ENCODE data around the gene TSPO2.
"Not testable (repeated sequence)": the region's sequence is repeated elsewhere in the genome, so short reads cannot be mapped to it uniquely, and the experiment has no call there.

Gene TSPO2

GRCh38 chr6:41008011-41008410 lies 34.3 kb upstream of the TSPO2 start:
- no peak for ATAC-seq
- TF ChIP-seq TCF4 (CRISPR knock-in tag; IDR thresholded peaks at IDR 0.05; ENCODE audit: borderline replicate concordance) = no peak
- no peak for TF ChIP-seq ZC3H10 (CRISPR knock-in tag; IDR thresholded peaks at IDR 0.05)
- no peak for TF ChIP-seq ESRRG (CRISPR knock-in tag; IDR thresholded peaks at IDR 0.05)
- TF ChIP-seq ZFP3 (CRISPR knock-in tag; IDR thresholded peaks at IDR 0.05) = no peak

- ATAC-seq = no peak
- TF ChIP-seq ISL1 (CRISPR knock-in tag; IDR thresholded peaks at IDR 0.05) = no peak
- TF ChIP-seq ESRRG (CRISPR knock-in tag; IDR thresholded peaks at IDR 0.05) = no peak
- TF ChIP-seq ZNF8 (CRISPR knock-in tag; IDR thresholded peaks at IDR 0.05) = no peak
- TF ChIP-seq ZFP3 (CRISPR knock-in tag; IDR thresholded peaks at IDR 0.05) = no peak
- no peak for TF ChIP-seq TSHZ2 (CRISPR knock-in tag; IDR thresholded peaks at IDR 0.05)
- TF ChIP-seq ARNTL (CRISPR knock-in tag; IDR thresholded peaks at IDR 0.05; ENCODE audit: borderline replicate concordance, low read depth) = no peak
- no peak for TF ChIP-seq ZFP30 (CRISPR knock-in tag; IDR thresholded peaks at IDR 0.05)
These were observed 32.6 kb upstream of the TSPO2 start for GRCh38 chr6:41009669-41010068.

- no peak for TF ChIP-seq SNAI2 (CRISPR knock-in tag; IDR thresholded peaks at IDR 0.05)
- TF ChIP-seq RARB (CRISPR knock-in tag; IDR thresholded peaks at IDR 0.05) = no peak
- TF ChIP-seq BACH2 (CRISPR knock-in tag; IDR thresholded peaks at IDR 0.05; ENCODE audit: borderline replicate concordance) = no peak
- no peak for TF ChIP-seq ZFP3 (CRISPR knock-in tag; IDR thresholded peaks at IDR 0.05)
- no peak for TF ChIP-seq TCF4 (CRISPR knock-in tag; IDR thresholded peaks at IDR 0.05; ENCODE audit: borderline replicate concordance)
- no peak for TF ChIP-seq CSDC2 (CRISPR knock-in tag; IDR thresholded peaks at IDR 0.05)
- TF ChIP-seq ARNTL (CRISPR knock-in tag; IDR thresholded peaks at IDR 0.05; ENCODE audit: borderline replicate concordance, low read depth) = no peak
- TF ChIP-seq ZNF70 (CRISPR knock-in tag; IDR thresholded peaks at IDR 0.05) = no peak
- no peak for TF ChIP-seq OSR1 (CRISPR knock-in tag; IDR thresholded peaks at IDR 0.05)
- TF ChIP-seq ZFP30 (CRISPR knock-in tag; IDR thresholded peaks at IDR 0.05) = no peak
- no peak for TF ChIP-seq ESRRG (CRISPR knock-in tag; IDR thresholded peaks at IDR 0.05)
- no peak for TF ChIP-seq ISL1 (CRISPR knock-in tag; IDR thresholded peaks at IDR 0.05)
- ATAC-seq = no peak
These were observed 30.6 kb upstream of the TSPO2 start for GRCh38 chr6:41011673-41012072.

GRCh38 chr6:41013466-41014153 lies 28.7 kb upstream of the TSPO2 start:
- TF ChIP-seq ZC3H10 (CRISPR knock-in tag; IDR thresholded peaks at IDR 0.05) = no peak
- TF ChIP-seq BACH2 (CRISPR knock-in tag; IDR thresholded peaks at IDR 0.05; ENCODE audit: borderline replicate concordance) = no peak
- ATAC-seq = no peak

GRCh38 chr6:41014780-41015179 lies 27.5 kb upstream of the TSPO2 start:
- ATAC-seq = no peak
- TF ChIP-seq ESRRG (CRISPR knock-in tag; IDR thresholded peaks at IDR 0.05) (no peak), CSRNP3 (CRISPR knock-in tag; IDR thresholded peaks at IDR 0.05) (no peak), ZNF8 (CRISPR knock-in tag; IDR thresholded peaks at IDR 0.05) (no peak), POU6F1 (CRISPR knock-in tag; IDR thresholded peaks at IDR 0.05; ENCODE audit: borderline replicate concordance, low read depth) (no peak)

GRCh38 chr6:41015860-41016259 lies 26.4 kb upstream of the TSPO2 start:
- not testable (repeated sequence) for ATAC-seq
